Inferior parietal cortex (tissue), 1 donor: ENCODE results near the gene PSORS1C1.
"Not testable (repeated sequence)": the region's sequence is repeated elsewhere in the genome, so short reads cannot be mapped to it uniquely, and the experiment has no call there.

Experiments used
- DNase-seq: peaks from one replicate; pipeline ENCODE4 v3.0.0-alpha.2; 2016; ENCODE audit errors: extremely low spot score

PSORS1C1 gene

DNA sequence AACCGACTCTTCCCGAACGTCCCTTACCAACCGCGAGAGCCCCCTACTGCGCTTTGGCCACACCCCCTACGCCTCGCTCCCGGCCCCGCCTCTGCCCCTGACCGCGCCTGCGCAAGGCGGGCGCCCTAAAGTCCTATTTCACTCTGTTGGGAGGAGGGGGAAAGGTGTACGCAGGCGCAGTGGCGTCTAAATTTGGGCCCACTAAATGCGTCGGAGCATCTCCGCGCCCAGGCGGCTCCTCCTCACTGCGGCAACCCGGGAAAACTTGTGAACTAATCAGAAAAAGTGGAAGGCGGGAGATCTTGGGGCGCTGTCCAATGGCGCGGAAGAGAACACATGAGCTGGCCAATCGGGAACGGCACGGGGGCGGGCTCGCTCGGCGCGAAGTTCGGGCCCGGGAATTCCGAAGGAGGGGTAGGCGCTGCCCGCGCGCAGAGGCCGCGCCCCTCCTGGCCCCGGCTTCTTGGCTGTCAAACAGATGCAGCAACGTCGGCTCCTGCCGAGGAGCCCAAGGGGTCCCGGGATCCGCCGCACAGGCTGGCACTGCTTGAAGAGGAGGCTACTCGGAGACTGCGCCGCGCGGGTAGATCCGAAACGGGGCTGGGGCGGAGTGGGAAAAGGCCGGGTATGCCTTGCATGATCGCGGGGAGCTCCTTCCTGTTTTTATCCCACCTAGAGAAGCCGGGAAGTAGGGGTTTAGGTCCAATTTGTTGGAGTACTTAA is 43.7 kb downstream of the PSORS1C1 start, which contains the start of gene TCF19:
TSS of gene TCF19 (plus strand) at position 450 of the 723 bp plus-strand sequence. CDS start 881 bp downstream, outside the sequence.
- DNase-seq = peak; percentile 98

DNA sequence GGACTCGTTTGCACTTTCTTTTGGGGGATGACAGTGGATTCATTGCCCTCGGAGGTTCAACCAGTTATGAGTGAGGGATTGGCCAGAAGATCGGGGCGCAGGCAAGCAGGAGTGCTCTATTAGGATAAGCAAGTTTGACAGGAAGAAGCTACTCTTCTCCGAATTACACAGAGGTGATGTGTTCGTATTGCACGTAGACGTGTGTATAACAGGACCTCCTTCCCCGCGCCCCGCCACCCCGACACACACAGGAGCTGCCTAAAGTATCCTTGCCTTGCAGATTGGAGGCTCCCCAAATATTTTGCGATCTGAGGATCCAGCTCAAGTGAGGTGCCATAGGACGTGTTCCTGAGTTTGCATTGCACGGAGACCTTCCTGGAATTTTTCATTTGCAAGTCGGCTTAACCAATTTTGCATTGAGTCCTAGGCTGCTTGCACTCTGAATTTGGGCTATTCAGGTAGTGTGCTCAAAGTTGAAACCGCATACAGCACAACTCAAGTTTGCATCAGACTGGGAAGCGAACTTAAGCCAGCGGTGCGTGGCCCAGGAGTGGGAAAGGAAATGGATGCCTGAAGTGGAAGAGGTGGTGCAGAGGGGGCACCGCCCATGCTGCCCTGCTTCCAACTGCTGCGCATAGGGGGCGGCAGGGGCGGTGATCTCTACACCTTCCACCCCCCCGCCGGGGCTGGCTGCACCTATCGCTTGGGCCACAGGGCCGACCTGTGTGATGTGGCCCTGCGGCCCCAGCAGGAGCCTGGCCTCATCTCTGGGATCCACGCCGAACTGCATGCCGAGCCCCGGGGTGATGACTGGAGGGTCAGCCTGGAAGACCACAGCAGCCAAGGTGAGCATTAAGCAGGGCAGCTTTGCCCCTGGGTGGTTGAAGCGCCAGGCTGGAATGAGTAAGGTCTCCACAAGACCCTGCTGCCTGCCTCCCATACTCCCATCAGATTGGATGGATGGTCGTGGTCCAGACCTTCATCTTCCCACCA is 44.6 kb downstream of the PSORS1C1 start:
- no peak for DNase-seq

DNA sequence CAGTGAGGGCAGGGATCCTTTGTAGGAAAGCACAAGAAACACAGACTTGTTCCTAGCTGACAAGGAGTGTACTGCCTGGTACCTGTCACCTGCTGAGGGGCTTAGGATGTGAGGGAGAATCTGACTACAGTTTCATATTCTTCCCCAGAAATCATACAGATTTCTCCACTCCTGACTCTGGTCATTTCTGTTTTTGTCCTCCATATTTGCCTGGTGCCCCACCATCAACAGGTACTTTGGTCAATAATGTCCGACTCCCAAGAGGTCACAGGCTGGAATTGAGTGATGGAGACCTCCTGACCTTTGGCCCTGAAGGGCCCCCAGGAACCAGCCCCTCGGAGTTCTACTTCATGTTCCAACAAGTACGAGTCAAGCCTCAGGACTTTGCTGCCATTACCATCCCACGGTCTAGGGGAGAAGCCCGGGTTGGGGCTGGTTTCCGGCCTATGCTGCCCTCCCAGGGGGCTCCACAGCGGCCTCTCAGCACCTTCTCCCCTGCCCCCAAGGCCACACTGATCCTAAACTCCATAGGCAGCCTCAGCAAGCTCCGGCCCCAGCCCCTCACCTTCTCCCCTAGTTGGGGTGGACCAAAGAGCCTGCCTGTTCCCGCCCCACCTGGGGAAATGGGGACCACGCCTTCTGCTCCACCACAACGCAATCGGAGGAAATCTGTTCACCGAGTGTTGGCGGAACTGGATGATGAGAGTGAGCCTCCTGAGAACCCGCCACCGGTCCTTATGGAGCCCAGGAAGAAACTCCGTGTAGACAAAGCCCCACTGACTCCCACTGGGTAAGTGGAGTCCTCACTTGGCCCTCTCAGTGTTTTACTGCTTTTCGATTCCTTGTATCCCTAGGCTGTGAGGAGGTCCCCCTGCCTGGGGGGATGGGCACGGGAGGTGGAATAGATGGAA is 46.9 kb downstream of the PSORS1C1 start:
- DNase-seq = no peak

DNA sequence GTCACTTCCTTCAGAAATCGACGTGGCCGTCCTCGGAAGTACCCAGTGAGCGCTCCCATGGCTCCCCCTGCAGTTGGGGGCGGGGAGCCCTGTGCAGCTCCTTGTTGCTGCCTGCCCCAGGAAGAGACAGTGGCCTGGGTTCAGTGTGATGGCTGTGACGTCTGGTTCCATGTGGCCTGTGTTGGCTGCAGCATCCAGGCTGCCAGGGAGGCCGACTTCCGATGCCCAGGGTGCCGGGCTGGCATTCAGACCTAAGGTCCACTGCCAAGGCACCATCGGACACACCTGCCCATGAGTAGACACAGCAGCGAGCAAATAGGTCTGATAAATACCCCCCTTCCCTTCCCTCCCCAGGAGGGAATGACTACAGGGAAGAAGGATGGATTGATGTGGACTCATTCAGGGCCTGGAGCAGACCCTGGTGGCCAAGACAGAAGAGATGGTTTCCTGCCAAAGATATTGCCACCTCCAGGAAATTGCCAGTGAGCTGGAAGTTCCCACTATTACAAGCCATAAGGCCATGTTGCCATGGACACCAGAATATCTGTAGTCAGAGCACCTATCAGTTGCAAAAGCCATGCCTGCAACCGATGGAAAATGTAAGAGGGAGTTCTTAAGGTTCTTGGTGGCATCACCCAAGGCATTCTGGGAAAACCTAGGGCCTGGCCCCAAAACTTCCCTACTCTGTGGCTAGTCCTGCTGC is 48.0 kb downstream of the PSORS1C1 start:
- no peak for DNase-seq

GRCh38 chr6:31163922-31164321 is 49.3 kb downstream of the PSORS1C1 start:
- no peak for DNase-seq

DNA sequence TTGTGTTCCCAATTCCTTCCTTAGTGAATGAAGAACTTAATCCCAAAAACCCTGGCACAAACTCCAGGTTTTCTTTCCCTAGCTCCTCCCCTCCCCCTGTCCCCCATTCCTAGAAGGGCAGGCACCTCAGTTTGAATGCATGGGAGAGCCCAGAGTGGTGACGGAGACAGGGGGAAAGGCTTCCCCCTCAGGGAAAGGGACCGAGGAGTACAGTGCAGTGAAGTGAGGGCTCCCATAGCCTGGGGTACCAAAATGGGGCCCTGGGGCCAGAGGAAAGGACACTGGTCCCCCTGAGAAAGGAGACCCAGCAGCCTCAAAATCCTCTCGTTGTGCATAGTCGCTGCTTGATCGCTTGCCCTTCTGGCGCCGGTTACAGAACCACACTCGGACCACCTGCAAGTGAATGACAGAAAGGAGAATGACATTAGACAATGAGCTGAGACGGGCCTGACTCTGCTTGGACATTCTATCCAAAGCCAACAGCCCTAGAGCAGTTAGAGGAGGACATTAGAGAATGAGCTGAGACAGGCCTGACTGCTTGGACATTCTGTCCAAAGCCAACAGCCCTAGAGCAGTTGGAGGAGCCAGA is 50.0 kb downstream of the PSORS1C1 start:
- DNase-seq = not testable (repeated sequence)

DNA sequence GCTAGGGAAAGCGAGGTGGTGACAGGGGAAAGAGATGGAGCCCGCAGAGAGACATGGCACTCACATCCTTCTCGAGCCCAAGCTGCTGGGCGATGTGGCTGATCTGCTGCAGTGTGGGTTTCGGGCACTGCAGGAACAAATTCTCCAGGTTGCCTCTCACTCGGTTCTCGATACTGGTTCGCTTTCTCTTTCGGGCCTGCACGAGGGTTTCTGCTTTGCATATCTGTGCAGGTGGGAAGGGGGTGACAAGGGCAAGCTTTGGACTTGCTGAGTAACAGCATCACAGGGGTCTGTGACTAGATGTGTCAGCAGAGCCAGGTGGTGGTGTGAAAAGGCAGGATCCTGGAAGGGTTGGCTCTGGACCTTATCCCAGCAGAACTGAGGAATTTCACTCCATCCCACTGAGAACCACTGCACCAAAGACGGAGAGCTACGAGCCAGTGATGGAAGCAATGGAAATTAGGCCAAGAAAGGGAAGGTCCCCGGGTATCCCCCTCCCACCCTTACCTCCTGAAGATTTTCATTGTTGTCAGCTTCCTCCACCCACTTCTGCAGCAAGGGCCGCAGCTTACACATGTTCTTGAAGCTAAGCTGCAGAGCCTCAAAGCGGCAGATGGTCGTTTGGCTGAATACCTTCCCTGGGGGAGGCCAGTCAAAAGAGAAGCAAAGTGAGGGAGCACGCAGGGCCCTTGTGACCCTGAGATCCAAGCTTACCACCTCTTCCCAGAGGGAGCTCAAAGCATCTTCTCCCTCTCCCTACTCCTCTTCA is 50.6 kb downstream of the PSORS1C1 start:
- DNase-seq = not testable (repeated sequence)

DNA sequence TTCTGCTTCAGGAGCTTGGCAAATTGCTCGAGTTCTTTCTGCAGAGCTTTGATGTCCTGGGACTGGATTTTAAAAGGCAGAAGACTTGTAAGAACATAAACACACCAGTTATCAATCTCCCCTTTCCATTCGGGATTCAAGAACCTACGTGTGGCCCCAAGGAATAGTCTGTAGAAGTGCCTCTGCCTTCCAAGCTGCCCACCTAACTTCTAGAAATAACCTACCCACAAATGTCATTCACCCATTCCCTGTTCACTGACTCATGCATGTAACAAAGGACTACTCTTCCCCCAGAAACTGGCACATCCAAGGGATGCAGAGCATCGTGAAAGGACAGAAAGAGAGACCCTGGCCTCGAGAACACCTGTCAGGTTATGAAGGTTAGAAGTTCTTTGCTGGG is 51.4 kb downstream of the PSORS1C1 start:
- DNase-seq = no peak

DNA sequence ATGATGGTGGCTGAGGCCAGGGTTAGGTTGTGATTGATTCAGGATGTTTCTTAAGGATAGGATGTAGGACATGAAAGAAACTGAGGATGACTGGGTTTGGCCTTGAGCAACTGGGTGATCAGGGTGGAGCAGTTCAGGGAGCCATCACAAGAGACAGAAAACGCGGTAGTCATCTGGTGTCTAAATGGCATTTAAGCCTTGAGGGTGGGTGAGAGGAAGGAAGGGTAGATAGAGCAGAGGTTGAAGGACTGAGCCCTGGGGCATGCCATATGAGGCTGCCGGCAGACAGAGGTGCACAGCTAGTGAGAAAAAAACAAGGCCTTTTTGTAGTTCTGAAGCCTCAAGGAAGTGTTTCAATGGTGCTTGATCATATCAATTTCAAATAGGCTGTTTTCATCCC is 54.0 kb downstream of the PSORS1C1 start:
- DNase-seq = no peak

GRCh38 chr6:31169123-31169857 is 54.7 kb downstream of the PSORS1C1 start:
- no peak for DNase-seq

- not testable (repeated sequence) for DNase-seq
These were observed 55.4 kb downstream of the PSORS1C1 start for GRCh38 chr6:31169858-31170599.

DNA sequence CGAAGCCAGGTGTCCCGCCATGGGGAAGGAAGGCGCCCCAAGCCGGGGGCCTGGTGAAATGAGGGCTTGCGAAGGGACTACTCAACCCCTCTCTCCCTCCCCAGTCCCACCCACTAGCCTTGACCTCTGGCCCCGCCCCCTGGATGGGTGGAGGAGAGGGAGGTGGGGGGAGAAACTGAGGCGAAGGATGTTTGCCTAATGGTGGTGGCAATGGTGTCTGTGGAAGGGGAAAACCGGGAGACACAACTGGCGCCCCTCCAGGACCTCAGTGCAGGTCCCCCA is 55.9 kb downstream of the PSORS1C1 start, which contains the start of gene POU5F1:
TSS of gene POU5F1 (minus strand) at position 83 of the 282 bp plus-strand sequence. CDS start at position 21, 62 bp downstream.
- DNase-seq = no peak

DNA sequence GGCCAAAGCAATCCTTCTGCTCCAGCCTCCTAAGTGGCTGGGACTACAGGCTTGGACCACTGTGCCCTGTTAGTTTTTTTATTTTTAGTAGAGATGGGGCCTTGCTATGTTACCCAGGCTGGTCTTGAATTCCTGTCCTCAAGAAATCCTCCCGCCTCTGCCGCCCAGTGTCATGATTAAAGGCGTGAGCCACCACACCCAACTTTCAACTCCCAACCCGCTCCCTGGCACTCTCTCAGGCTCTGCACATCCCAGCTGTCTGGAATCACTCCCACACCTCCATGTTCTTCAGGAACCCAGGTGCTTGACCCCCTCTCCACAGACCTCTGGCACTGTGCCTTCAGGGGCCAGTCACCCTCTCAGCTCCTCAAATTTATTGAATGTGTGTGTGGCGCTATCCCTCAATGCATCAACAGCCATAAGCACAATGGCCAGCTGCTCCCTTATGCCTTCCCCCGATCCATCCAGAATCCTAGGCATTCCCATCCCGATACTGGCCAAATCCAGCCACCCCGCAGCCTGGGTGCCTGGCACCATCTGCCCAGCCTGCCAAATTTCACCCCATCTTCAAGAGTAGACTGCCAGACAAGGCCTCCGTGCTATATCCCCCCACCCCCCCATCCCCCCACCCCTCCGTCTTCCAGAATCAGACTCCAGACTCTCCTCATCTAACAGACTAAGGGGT is 56.5 kb downstream of the PSORS1C1 start:
- DNase-seq = no peak

- no peak for DNase-seq
These were observed 57.6 kb downstream of the PSORS1C1 start for GRCh38 chr6:31171931-31172905.

- DNase-seq = no peak
These were observed 58.4 kb downstream of the PSORS1C1 start for GRCh38 chr6:31172973-31173384.

GRCh38 chr6:31173406-31173805 is 58.8 kb downstream of the PSORS1C1 start:
- DNase-seq = no peak

GRCh38 chr6:31174378-31174777 is 59.8 kb downstream of the PSORS1C1 start:
- DNase-seq = no peak
